ENCODE measurements around the gene TGFA.

The TGFA gene

GRCh38 chr2:70549962-70550361, 3.7 kb downstream of the TGFA start:
- no CpG with 5 or more reads among the region's 7 CpGs for WGBS, 2 donors (ENCODE audit: extremely low coverage in 2 of 2, insufficient read length in 2 of 2, insufficient replicate concordance in 1 of 2)
- no peak overlapping the region for H2BK120ac ChIP-seq (ENCODE audit: low read depth, low read length)
- H3K9me3 ChIP-seq (replicated peaks in 1 of 2; ENCODE audit: control insufficient read depth in 2 of 2, insufficient read depth in 1 of 2, low read depth in 1 of 2, low read length in 2 of 2), result no peaks in the 10 kb centered on the region
- H3K79me1 ChIP-seq (ENCODE audit: low read depth, low read length), result no peaks in the 10 kb centered on the region
- no peak overlapping the region for H4K8ac ChIP-seq (ENCODE audit: low read depth, low read length)
- H2BK5ac ChIP-seq (ENCODE audit: low read length), result no peak overlapping the region
- no peak overlapping the region for H2AFZ ChIP-seq (ENCODE audit: low read length)
- H3K14ac ChIP-seq (ENCODE audit: low read length), result no peak overlapping the region
- peaks cover 10 to 58% (median 28%) of the 10 kb centered on the region in 3 experiments for H3K27me3 ChIP-seq (ENCODE audit: control insufficient read depth in 3 of 3, insufficient read depth in 3 of 3, low read depth in 1 of 3, low read length in 3 of 3)
- peaks cover 0 to 8% of the 10 kb centered on the region in 2 donors for H3K4me1 ChIP-seq (ENCODE audit: control insufficient read depth in 2 of 2, insufficient read depth in 1 of 2, low read depth in 1 of 2, low read length in 2 of 2)
- H3K18ac ChIP-seq (ENCODE audit: low read length), result no peak overlapping the region
- no peaks in the 10 kb centered on the region for H3K36me3 ChIP-seq (replicated peaks in 1 of 2; ENCODE audit: control insufficient read depth in 2 of 2, insufficient read depth in 2 of 2, low read length in 2 of 2)
- H3K4me3 ChIP-seq (ENCODE audit: low read length in 2 of 2), result no peak overlapping the region
- H3K4ac ChIP-seq (ENCODE audit: low read length), result no peak overlapping the region
- H3K9ac ChIP-seq (ENCODE audit: low read depth, low read length, poor library complexity), result no peak overlapping the region
- H2AK5ac ChIP-seq (ENCODE audit: low read depth, low read length), result no peak overlapping the region
- no peak overlapping the region for H2BK12ac ChIP-seq (ENCODE audit: low read length)
- H4K91ac ChIP-seq (ENCODE audit: low read depth, low read length, poor library complexity), result no peak overlapping the region
- H3K23ac ChIP-seq (ENCODE audit: low read depth, low read length, poor library complexity), result no peak overlapping the region
- no peak overlapping the region for H3K27ac ChIP-seq (replicated peaks; ENCODE audit: low read length)
- H2BK15ac ChIP-seq (ENCODE audit: low read length), result no peak overlapping the region
- DNase-seq (ENCODE audit: low spot score), result no peak
- H3K4me2 ChIP-seq (ENCODE audit: insufficient read depth, low read length, poor library complexity, severe bottlenecking), result no peak overlapping the region

GRCh38 chr2:70549064-70549710, 4.4 kb downstream of the TGFA start:
- no peak overlapping the region for H3K14ac ChIP-seq (ENCODE audit: low read length)
- no peak overlapping the region for H3K23ac ChIP-seq (ENCODE audit: low read depth, low read length, poor library complexity)
- no peak overlapping the region for H2BK120ac ChIP-seq (ENCODE audit: low read depth, low read length)
- WGBS, 2 donors (ENCODE audit: extremely low coverage in 2 of 2, insufficient read length in 2 of 2, insufficient replicate concordance in 1 of 2), result no CpG with 5 or more reads among the region's 12 CpGs
- H4K91ac ChIP-seq (ENCODE audit: low read depth, low read length, poor library complexity), result no peak overlapping the region
- no peak overlapping the region for H2BK12ac ChIP-seq (ENCODE audit: low read length)
- H3K27ac ChIP-seq (replicated peaks; ENCODE audit: low read length), result no peak overlapping the region
- no peak overlapping the region for H2BK5ac ChIP-seq (ENCODE audit: low read length)
- H3K18ac ChIP-seq (ENCODE audit: low read length), result no peak overlapping the region
- H3K4me1 ChIP-seq (ENCODE audit: control insufficient read depth in 2 of 2, insufficient read depth in 1 of 2, low read depth in 1 of 2, low read length in 2 of 2), result peaks cover 0 to 8% of the 10 kb centered on the region in 2 donors
- H3K27me3 ChIP-seq (ENCODE audit: control insufficient read depth in 3 of 3, insufficient read depth in 3 of 3, low read depth in 1 of 3, low read length in 3 of 3), result peaks cover 10 to 53% (median 28%) of the 10 kb centered on the region in 3 experiments
- no peaks in the 10 kb centered on the region for H3K36me3 ChIP-seq (replicated peaks in 1 of 2; ENCODE audit: control insufficient read depth in 2 of 2, insufficient read depth in 2 of 2, low read length in 2 of 2)
- no peak overlapping the region for H3K4ac ChIP-seq (ENCODE audit: low read length)
- H3K9ac ChIP-seq (ENCODE audit: low read depth, low read length, poor library complexity), result no peak overlapping the region
- no peak for DNase-seq (ENCODE audit: low spot score)
- no peaks in the 10 kb centered on the region for H3K79me1 ChIP-seq (ENCODE audit: low read depth, low read length)
- H2BK15ac ChIP-seq (ENCODE audit: low read length), result no peak overlapping the region
- no peak overlapping the region for H2AFZ ChIP-seq (ENCODE audit: low read length)
- H3K9me3 ChIP-seq (replicated peaks in 1 of 2; ENCODE audit: control insufficient read depth in 2 of 2, insufficient read depth in 1 of 2, low read depth in 1 of 2, low read length in 2 of 2), result no peaks in the 10 kb centered on the region
- H3K4me2 ChIP-seq (ENCODE audit: insufficient read depth, low read length, poor library complexity, severe bottlenecking), result no peak overlapping the region
- H3K4me3 ChIP-seq (ENCODE audit: low read length in 2 of 2), result no peak overlapping the region
- H2AK5ac ChIP-seq (ENCODE audit: low read depth, low read length), result no peak overlapping the region
- H4K8ac ChIP-seq (ENCODE audit: low read depth, low read length), result no peak overlapping the region

GRCh38 chr2:70548233-70548632, 5.4 kb downstream of the TGFA start:
- H3K79me1 ChIP-seq (ENCODE audit: low read depth, low read length), result no peaks in the 10 kb centered on the region
- H2AFZ ChIP-seq (ENCODE audit: low read length), result no peak overlapping the region
- H2BK15ac ChIP-seq (ENCODE audit: low read length), result no peak overlapping the region
- H3K23ac ChIP-seq (ENCODE audit: low read depth, low read length, poor library complexity), result no peak overlapping the region
- WGBS, 2 donors (ENCODE audit: extremely low coverage in 2 of 2, insufficient read length in 2 of 2, insufficient replicate concordance in 1 of 2), result no CpG with 5 or more reads among the region's 6 CpGs
- DNase-seq (ENCODE audit: low spot score), result no peak
- H2BK12ac ChIP-seq (ENCODE audit: low read length), result no peak overlapping the region
- H4K91ac ChIP-seq (ENCODE audit: low read depth, low read length, poor library complexity), result no peak overlapping the region
- H3K4me1 ChIP-seq (ENCODE audit: control insufficient read depth in 2 of 2, insufficient read depth in 1 of 2, low read depth in 1 of 2, low read length in 2 of 2), result peaks cover 0 to 7% of the 10 kb centered on the region in 2 donors
- H3K9me3 ChIP-seq (replicated peaks in 1 of 2; ENCODE audit: control insufficient read depth in 2 of 2, insufficient read depth in 1 of 2, low read depth in 1 of 2, low read length in 2 of 2), result no peaks in the 10 kb centered on the region
- H2BK120ac ChIP-seq (ENCODE audit: low read depth, low read length), result no peak overlapping the region
- H3K4ac ChIP-seq (ENCODE audit: low read length), result no peak overlapping the region
- no peak overlapping the region for H2BK5ac ChIP-seq (ENCODE audit: low read length)
- H3K14ac ChIP-seq (ENCODE audit: low read length), result no peak overlapping the region
- no peak overlapping the region for H3K4me3 ChIP-seq (ENCODE audit: low read length in 2 of 2)
- no peak overlapping the region for H2AK5ac ChIP-seq (ENCODE audit: low read depth, low read length)
- no peak overlapping the region for H3K18ac ChIP-seq (ENCODE audit: low read length)
- no peak overlapping the region for H3K4me2 ChIP-seq (ENCODE audit: insufficient read depth, low read length, poor library complexity, severe bottlenecking)
- no peak overlapping the region for H4K8ac ChIP-seq (ENCODE audit: low read depth, low read length)
- H3K9ac ChIP-seq (ENCODE audit: low read depth, low read length, poor library complexity), result no peak overlapping the region
- no peaks in the 10 kb centered on the region for H3K36me3 ChIP-seq (replicated peaks in 1 of 2; ENCODE audit: control insufficient read depth in 2 of 2, insufficient read depth in 2 of 2, low read length in 2 of 2)
- no peak overlapping the region for H3K27ac ChIP-seq (replicated peaks; ENCODE audit: low read length)
- H3K27me3 ChIP-seq (ENCODE audit: control insufficient read depth in 3 of 3, insufficient read depth in 3 of 3, low read depth in 1 of 3, low read length in 3 of 3), result peaks cover 9 to 46% (median 23%) of the 10 kb centered on the region in 3 experiments

GRCh38 chr2:70546885-70547284, 6.7 kb downstream of the TGFA start:
- Histone ChIP-seq H3K27me3 (ENCODE audit: control insufficient read depth in 3 of 3, insufficient read depth in 3 of 3, low read depth in 1 of 3, low read length in 3 of 3) (peaks cover 0 to 32% (median 10%) of the 10 kb centered on the region in 3 experiments), H3K4me3 (ENCODE audit: low read length in 2 of 2) (no peak overlapping the region), H3K36me3 (replicated peaks in 1 of 2; ENCODE audit: control insufficient read depth in 2 of 2, insufficient read depth in 2 of 2, low read length in 2 of 2) (no peaks in the 10 kb centered on the region), H2BK120ac (ENCODE audit: low read depth, low read length) (no peak overlapping the region), H2AFZ (ENCODE audit: low read length) (no peak overlapping the region), H2BK12ac (ENCODE audit: low read length) (no peak overlapping the region), H4K91ac (ENCODE audit: low read depth, low read length, poor library complexity) (no peak overlapping the region), H3K23ac (ENCODE audit: low read depth, low read length, poor library complexity) (no peak overlapping the region), H2BK15ac (ENCODE audit: low read length) (no peak overlapping the region), H4K8ac (ENCODE audit: low read depth, low read length) (no peak overlapping the region), H3K27ac (replicated peaks; ENCODE audit: low read length) (no peak overlapping the region), H2AK5ac (ENCODE audit: low read depth, low read length) (no peak overlapping the region), H3K4ac (ENCODE audit: low read length) (no peak overlapping the region), H3K14ac (ENCODE audit: low read length) (no peak overlapping the region), H3K9ac (ENCODE audit: low read depth, low read length, poor library complexity) (no peak overlapping the region), H3K79me1 (ENCODE audit: low read depth, low read length) (no peaks in the 10 kb centered on the region), H3K4me1 (ENCODE audit: control insufficient read depth in 2 of 2, insufficient read depth in 1 of 2, low read depth in 1 of 2, low read length in 2 of 2) (no peaks in the 10 kb centered on the region), H3K18ac (ENCODE audit: low read length) (no peak overlapping the region), H3K4me2 (ENCODE audit: insufficient read depth, low read length, poor library complexity, severe bottlenecking) (no peak overlapping the region), H3K9me3 (replicated peaks in 1 of 2; ENCODE audit: control insufficient read depth in 2 of 2, insufficient read depth in 1 of 2, low read depth in 1 of 2, low read length in 2 of 2) (no peaks in the 10 kb centered on the region), H2BK5ac (ENCODE audit: low read length) (no peak overlapping the region)
- DNase-seq (ENCODE audit: low spot score), result no peak
- no CpG with 5 or more reads among the region's 3 CpGs for WGBS, 2 donors (ENCODE audit: extremely low coverage in 2 of 2, insufficient read length in 2 of 2, insufficient replicate concordance in 1 of 2)
